Small intestine (tissue), 7 donors: ENCODE results near the gene PPP1R3E. TPM values are rescaled to one million over a fixed set of nuclear protein-coding genes. Genes with fewer than 3 reads are reported as not detected.
A peak's percentile ranks its signal among the peaks of the same experiment; 100 is the strongest.

Experiments
- DNase-seq, 2 donors: peaks; one replicate each; pipeline versions ENCODE4 v3.0.0 to v3.0.0-alpha.2; 2013
- FAIRE-seq: peaks from 2 replicates; lab custom pipeline; 2012; peaks lifted over from hg19 to GRCh38; lab: Jason Lieb, UNC
- H3K27ac ChIP-seq, 3 donors: one replicate each; pipeline ENCODE4 v1.5.1; 2013; ENCODE audit warnings: low read length in 2 of 3, mild to moderate bottlenecking in 2 of 3, control low read depth in 1 of 3, inconsistent platforms in 1 of 3, low read depth in 1 of 3, moderate library complexity in 1 of 3
- H3K27me3 ChIP-seq, 3 donors: one replicate each; pipeline ENCODE4 v1.6.1; 2013; ENCODE audit warnings: low read length in 3 of 3, inconsistent platforms in 1 of 3; ENCODE audit not compliant: control insufficient read depth in 3 of 3, insufficient read depth in 3 of 3
- H3K36me3 ChIP-seq, 3 donors: one replicate each; pipeline ENCODE4 v1.6.1; 2013; ENCODE audit warnings: low read length in 3 of 3, inconsistent platforms in 1 of 3, low read depth in 1 of 3, mild to moderate bottlenecking in 1 of 3, moderate library complexity in 1 of 3; ENCODE audit not compliant: control insufficient read depth in 3 of 3, insufficient read depth in 2 of 3
- H3K4me1 ChIP-seq, 3 donors: one replicate each; pipeline ENCODE4 v1.6.1; 2013; ENCODE audit warnings: low read length in 2 of 3, inconsistent platforms in 1 of 3, low read depth in 1 of 3, mild to moderate bottlenecking in 1 of 3, moderate library complexity in 1 of 3; ENCODE audit not compliant: control insufficient read depth in 3 of 3, insufficient read depth in 2 of 3
- H3K4me3 ChIP-seq, 3 donors: one replicate each; pipeline ENCODE4 v1.5.1; 2013; ENCODE audit warnings: low read length in 3 of 3, control low read depth in 1 of 3, inconsistent platforms in 1 of 3, low read depth in 1 of 3, mild to moderate bottlenecking in 1 of 3, moderate library complexity in 1 of 3
- H3K9me3 ChIP-seq, 2 donors: one replicate each; pipeline ENCODE4 v1.6.1; 2013; ENCODE audit warnings: low read depth in 1 of 2, low read length in 1 of 2; ENCODE audit not compliant: control insufficient read depth in 2 of 2, insufficient read depth in 1 of 2
- WGBS, 3 donors: extraction: QIAGEN DNeasy Blood & Tissue Kit; methylation state at CpG; one replicate each; pipeline ENCODE4 v1.1.7; 2013; 5-methylcytosine and 5-hydroxymethylcytosine counted together
- polyA plus RNA-seq, 4 donors: library from polyadenylated mRNA; stranded (reverse) in 3 of 4; unstranded in 1 of 4; fragments of 200-250 nt in 3 of 4; fragments of 120-200 nt in 1 of 4; gene quantifications; one replicate each; pipeline versions ENCODE4 v1.2.1 to v1.2.3, GENCODE V29; 2013
- donor health status: healthy with polysubstance abuse.
- donor health status: control.
- donor health status: control.
- donor health status: Bipolar disorder and iron deficiency.
- donor health status: healthy.

Gene PPP1R3E
- polyA plus RNA-seq, 4 donors = 6.7 to 27.0 (median 14.5) TPM

DNA sequence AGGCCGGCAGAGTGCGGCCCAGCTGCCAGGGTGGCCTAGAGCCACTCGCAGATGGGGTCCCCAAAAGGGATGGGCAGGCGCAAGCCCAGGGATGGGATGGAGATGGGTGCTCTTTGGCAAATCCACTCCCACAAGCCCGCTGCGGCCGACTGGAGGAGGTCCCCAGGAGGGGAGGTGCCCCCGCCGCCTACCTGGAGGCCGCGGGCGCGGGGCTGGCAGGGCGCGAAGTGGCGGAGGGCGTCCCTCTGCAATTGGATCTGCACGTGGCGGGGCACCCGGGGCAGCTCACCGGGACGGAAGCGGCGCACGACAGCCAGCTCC, 730 bp downstream of the PPP1R3E start:
- Histone ChIP-seq H3K4me1 (peaks cover 0 to 35% (median 3%) of the 10 kb centered on the region in 3 donors), H3K9me3 (no peaks in the 10 kb centered on the region), H3K36me3 (peaks cover 0 to 11% (median 2%) of the 10 kb centered on the region in 3 donors), H3K27ac (peak overlapping the region; percentile 91 to 98 (median 93)), H3K4me3 (peak overlapping the region; percentile 68 to 75 (median 73)), H3K27me3 (no peaks in the 10 kb centered on the region)
- DNase-seq (no peak), FAIRE-seq (no peak)
- 0 to 1% (median 0%) methylated on average over 18 to 25 of the region's 25 CpGs for WGBS, 3 donors

DNA sequence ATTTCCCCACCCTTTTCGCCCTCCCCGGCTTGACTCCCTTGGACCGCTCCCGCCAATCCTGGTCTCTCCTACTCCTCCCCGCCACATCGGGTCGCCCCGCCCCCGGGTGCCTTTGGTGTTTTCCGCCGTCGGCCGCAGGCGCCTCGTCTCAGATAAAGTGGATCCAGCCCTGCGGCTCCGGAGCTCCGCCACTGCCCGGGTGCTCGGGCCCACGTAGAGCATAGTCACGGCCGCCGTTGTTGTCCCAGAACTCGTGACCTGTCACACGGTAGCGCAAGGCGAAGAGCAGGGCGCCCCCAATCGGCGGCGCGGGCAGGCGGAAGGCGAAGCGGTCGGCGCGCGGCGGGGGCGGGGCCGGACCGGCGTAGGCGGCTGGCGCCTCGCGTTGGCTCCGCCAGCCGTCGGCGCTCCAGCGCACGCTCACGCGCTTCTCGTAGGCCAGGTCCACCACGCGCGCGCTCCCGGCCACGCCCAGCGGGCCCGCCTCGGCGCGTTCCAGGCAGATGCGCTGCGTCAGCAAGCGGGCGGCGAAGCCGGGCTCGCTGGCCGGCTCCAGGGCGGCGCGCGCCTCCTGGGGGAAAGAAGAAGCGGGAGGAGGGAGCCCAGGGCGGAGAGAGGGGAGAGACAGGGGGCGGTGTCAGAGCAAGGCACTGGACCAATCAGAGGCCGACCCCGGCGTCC, 1.2 kb downstream of the PPP1R3E start:
- peak; percentile 98 to 100 for DNase-seq
- peaks cover 0 to 15% (median 2%) of the 10 kb centered on the region in 3 donors for H3K36me3 ChIP-seq
- H3K27ac ChIP-seq = peak overlapping the region; percentile 93 to 100 (median 98)
- H3K4me3 ChIP-seq = peak overlapping the region; percentile 51 to 75 (median 75)
- FAIRE-seq = no peak
- peaks cover 0 to 35% (median 3%) of the 10 kb centered on the region in 3 donors for H3K4me1 ChIP-seq
- H3K27me3 ChIP-seq = no peaks in the 10 kb centered on the region
- no peaks in the 10 kb centered on the region for H3K9me3 ChIP-seq
- WGBS, 3 donors = 0 to 1% (median 0%) methylated on average over 77 to 87 of the region's 87 CpGs

DNA sequence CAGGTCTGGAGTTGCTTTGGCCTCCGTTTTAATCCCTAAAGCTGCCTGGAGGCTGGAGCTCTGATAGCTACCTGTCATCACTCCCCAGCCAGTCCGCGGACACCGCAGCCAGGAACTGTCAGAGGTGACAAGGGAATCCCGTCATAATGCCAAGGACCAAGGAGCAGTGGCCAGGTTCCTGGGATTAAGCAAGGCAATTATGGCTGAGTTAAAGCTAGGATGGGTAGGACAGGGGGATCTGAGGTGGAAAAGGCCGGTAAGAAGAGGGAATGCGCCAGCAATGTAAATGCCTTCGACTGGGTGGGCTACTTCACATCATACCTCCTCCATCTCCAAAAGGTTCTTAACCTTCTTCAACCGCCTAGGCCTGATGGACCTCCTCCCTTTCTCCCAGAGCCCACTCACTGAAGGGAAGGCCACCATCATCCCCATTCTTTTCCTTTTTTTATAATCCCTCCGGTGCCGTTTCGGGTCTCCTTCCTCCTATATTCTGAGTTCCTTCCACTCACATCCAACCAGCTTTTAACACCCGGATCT, 1.9 kb downstream of the PPP1R3E start:
- Histone ChIP-seq H3K9me3 (no peaks in the 10 kb centered on the region), H3K27me3 (no peaks in the 10 kb centered on the region), H3K4me1 (peaks cover 0 to 29% (median 2%) of the 10 kb centered on the region in 3 donors), H3K36me3 (peaks cover 0 to 19% (median 2%) of the 10 kb centered on the region in 3 donors), H3K27ac (peak overlapping the region; percentile 93 to 100 (median 98)), H3K4me3 (peak overlapping the region; percentile 33 to 75 (median 64))
- DNase-seq (peak; percentile 61 to 72), FAIRE-seq (no peak)
- WGBS, 3 donors = 2 to 4% (median 4%) methylated on average over 13 of the region's 13 CpGs

DNA sequence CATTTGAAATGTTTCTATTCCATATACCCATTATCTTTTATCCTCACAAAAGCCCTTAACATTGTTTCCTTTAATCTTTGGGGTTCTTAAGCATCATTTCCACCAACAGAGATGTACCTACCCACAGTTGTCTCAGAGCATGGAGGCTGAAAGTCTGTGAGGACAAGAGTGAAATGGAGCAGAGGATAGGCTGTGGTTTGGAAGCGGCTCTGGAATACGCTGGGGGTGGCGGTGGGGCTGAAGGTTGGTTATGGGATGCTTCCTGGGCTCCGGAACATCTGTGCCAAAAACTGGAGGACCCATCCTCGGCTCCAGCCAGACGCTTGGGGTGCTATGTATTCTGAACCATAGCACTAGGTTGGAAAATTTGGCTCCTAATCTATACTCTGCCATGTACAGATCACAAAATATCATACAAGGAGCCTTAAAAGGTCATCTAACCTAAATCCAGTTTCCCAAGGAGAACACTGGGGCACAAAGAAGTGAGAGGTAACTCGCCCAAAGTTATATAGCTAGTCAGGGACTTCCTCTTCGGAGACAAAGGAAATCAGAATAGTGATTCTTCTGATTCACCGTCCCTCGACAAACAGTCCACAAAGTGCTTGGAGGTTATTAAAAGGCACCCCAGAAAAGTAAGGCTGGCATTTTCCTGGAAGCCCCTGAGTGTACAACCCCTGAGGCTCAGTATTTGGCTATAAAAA, 2.5 kb downstream of the PPP1R3E start:
- Histone ChIP-seq H3K9me3 (no peaks in the 10 kb centered on the region), H3K27ac (peak overlapping the region; percentile 93 to 100 (median 98)), H3K27me3 (no peaks in the 10 kb centered on the region), H3K4me1 (peaks cover 0 to 24% (median 0%) of the 10 kb centered on the region in 3 donors), H3K4me3 (peak overlapping the region in 2 of 3 donors; percentile 64 to 75), H3K36me3 (peaks cover 0 to 19% (median 2%) of the 10 kb centered on the region in 3 donors)
- WGBS, 3 donors = 52 to 66% (median 56%) methylated on average over 10 of the region's 10 CpGs
- no peak for FAIRE-seq
- DNase-seq = no peak

DNA sequence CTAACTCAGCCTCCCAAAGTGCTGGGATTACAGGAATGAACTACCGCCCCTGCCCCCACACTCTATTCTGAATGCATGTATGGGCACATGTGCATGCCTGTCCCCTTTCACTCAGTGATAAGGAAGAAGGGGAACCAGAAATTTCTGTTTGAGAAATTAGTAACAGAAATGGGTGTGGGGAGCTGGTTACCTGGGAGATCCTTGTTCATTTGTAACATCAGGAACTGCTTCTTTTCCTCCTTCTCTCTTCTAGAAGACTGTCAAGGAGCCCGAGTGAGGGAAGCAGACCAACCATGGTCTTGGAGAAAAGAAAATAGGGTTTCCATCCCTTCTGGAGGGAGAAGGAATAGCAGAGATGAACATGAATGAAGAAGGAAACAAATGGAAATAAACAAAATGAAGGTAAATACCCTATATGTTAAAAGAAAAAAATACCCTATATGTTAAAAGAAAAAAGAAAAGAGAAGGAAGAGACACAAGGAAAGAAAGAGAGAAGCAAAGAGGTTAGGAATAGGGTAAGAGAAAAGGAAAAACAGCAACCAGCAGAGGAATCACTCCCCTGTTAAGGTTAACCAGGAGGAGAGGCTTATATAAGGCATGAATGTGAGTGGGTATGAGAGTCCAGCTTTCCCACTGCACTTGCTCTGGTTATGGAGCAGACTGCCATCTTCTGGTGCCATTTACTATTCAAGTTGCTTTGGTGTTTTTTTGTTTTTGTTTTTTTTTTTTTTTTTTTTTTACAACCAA, 3.3 kb downstream of the PPP1R3E start:
- WGBS, 3 donors = 82 to 90% (median 87%) methylated on average over 2 of the region's 2 CpGs
- peaks cover 0 to 24% (median 0%) of the 10 kb centered on the region in 3 donors for H3K4me1 ChIP-seq
- H3K9me3 ChIP-seq = no peaks in the 10 kb centered on the region
- H3K27ac ChIP-seq = peak overlapping the region in 1 of 3 donors; percentile 12
- H3K27me3 ChIP-seq = no peaks in the 10 kb centered on the region
- peaks cover 0 to 19% (median 2%) of the 10 kb centered on the region in 3 donors for H3K36me3 ChIP-seq
- DNase-seq = peak; percentile 53 to 60
- no peak overlapping the region for H3K4me3 ChIP-seq
- no peak for FAIRE-seq

DNA sequence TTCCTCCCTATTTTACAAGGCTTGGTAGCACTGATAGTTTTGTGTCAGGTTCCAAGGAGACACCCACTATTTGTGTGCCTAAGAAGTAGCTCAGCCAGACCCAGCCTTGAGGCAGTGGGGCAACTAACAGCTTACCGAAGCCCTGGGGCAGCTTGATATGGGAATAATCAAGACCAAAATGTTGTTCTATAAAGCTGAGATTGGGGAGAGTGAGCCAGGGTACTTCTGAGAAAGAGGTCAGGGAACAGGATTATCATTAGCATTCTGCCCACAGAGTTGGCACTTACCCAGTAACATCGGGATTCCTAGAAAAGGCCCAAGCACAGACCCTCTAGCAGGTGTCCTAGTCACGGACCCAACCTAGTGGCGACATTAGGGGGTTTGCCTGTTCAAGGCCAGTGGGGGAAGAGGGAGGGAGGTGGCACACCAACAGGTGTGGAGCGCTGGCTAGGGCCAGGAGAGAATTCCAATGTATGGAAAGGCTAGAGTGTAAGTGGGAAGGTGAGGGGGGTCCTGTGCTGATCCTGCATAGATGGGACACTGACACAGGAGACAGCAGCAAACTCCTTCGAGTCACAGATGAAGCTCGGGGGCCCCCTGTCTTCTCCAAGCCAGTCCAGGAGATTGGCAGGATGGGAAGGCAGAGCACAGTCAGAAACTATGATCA, 4.9 kb downstream of the PPP1R3E start:
- Histone ChIP-seq H3K9me3 (no peaks in the 10 kb centered on the region), H3K36me3 (peaks cover 0 to 19% (median 2%) of the 10 kb centered on the region in 3 donors), H3K4me1 (peaks cover 0 to 19% (median 0%) of the 10 kb centered on the region in 3 donors), H3K4me3 (no peak overlapping the region), H3K27me3 (peaks cover 0 to 6% (median 0%) of the 10 kb centered on the region in 3 donors), H3K27ac (no peak overlapping the region)
- no peak for FAIRE-seq
- no peak for DNase-seq
- WGBS, 3 donors = 90 to 95% (median 92%) methylated on average over 7 of the region's 7 CpGs

DNA sequence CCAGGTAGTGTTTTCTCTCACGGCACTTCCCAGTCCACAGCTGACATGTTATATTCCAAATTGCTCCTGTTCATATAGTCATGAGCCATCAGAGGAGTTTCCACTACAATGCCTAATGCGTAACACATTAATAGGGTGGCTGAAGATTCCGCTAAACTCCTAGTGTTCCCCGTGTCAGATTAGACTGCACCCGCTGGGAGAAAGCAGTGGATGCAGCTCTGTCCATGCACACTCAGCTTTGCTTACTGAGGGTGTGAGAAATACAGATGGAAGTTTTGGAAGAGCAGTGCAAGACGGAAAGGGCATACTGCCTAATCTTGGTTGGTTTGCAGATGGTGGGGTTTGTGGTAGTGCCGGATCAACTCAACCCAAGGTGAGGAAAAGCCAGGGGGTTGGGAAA, 5.6 kb downstream of the PPP1R3E start:
- DNase-seq = no peak
- Histone ChIP-seq H3K9me3 (no peaks in the 10 kb centered on the region), H3K36me3 (peaks cover 0 to 19% (median 2%) of the 10 kb centered on the region in 3 donors), H3K27me3 (peaks cover 0 to 6% (median 0%) of the 10 kb centered on the region in 3 donors), H3K4me1 (peaks cover 0 to 17% (median 0%) of the 10 kb centered on the region in 3 donors), H3K27ac (no peak overlapping the region), H3K4me3 (no peak overlapping the region)
- 88 to 92% (median 89%) methylated on average over 7 of the region's 7 CpGs for WGBS, 3 donors
- no peak for FAIRE-seq
